Neural crest cell (in vitro differentiated cells): ENCODE measurements around the gene FILIP1. TPM values are rescaled to one million over a fixed set of nuclear protein-coding genes. Genes with fewer than 3 reads are reported as not detected.

ENCODE experiments used
- DNase-seq: peaks from one replicate; pipeline ENCODE4 v3.0.0; 2021; ENCODE audit warnings: low read depth, mixed read lengths, low spot score
- H3K27ac Mint-ChIP-seq: one replicate; pipeline ENCODE4 v1.8.0; 2021; ENCODE audit warnings: mild to moderate bottlenecking, mixed read lengths; ENCODE audit not compliant: unreplicated experiment
- H3K27me3 Mint-ChIP-seq: 2 replicates; pipeline ENCODE4 v1.8.0; 2021; ENCODE audit warnings: low read depth, mild to moderate bottlenecking, mixed read lengths
- H3K36me3 Mint-ChIP-seq: 2 replicates; pipeline ENCODE4 v1.8.0; 2021; ENCODE audit warnings: low read depth, mild to moderate bottlenecking, mixed read lengths
- H3K4me1 Mint-ChIP-seq: 2 replicates; pipeline ENCODE4 v1.8.0; 2021; ENCODE audit warnings: mixed read lengths
- H3K4me3 Mint-ChIP-seq: one replicate; pipeline ENCODE4 v1.8.0; 2021; ENCODE audit warnings: mild to moderate bottlenecking, mixed read lengths
- H3K9me3 Mint-ChIP-seq: 2 replicates; pipeline ENCODE4 v1.8.0; 2021; ENCODE audit warnings: mixed read lengths
- total RNA-seq: library from RNA; stranded (reverse); gene quantifications from 2 replicates; pipeline ENCODE4 v1.2.1, GENCODE V29; 2021
- TF ChIP-seq, protein P1 (sequence below): fragments of 200-600 bp; sonication (generic); conservative IDR thresholded peaks from 2 replicates; pipeline ENCODE4 v1.5.0; 2021; ENCODE audit warnings: antibody characterized with exemption, mild to moderate bottlenecking

Gene FILIP1
- total RNA-seq, 1 donor from 2014 or later = 0.79 TPM

DNA sequence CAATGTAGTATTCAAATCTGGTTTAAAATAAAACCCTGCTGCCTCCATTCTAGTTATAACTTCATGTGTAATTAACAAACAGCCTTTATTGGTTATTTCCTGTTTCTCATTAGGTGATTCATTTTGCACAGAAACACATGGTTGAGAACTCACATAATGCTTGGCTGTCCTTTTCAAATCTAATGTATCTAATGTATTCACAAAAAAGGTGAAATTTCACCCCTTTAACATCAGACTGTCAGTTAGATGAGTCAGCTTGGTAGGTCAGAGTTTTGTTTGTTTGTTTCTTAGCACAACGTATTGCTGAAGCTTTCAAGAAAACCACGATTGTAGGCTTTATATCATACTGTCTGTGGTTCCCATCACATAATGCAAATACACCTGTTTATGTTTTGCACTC, 130.3 kb downstream of the FILIP1 start:
- H3K36me3 Mint-ChIP-seq = no peaks in the 10 kb centered on the region
- H3K27me3 Mint-ChIP-seq = no peaks in the 10 kb centered on the region
- H3K9me3 Mint-ChIP-seq = no peaks in the 10 kb centered on the region
- no peak for DNase-seq
- H3K27ac Mint-ChIP-seq = no peak overlapping the region
- H3K4me1 Mint-ChIP-seq = no peaks in the 10 kb centered on the region
- TF ChIP-seq, protein P1, sequence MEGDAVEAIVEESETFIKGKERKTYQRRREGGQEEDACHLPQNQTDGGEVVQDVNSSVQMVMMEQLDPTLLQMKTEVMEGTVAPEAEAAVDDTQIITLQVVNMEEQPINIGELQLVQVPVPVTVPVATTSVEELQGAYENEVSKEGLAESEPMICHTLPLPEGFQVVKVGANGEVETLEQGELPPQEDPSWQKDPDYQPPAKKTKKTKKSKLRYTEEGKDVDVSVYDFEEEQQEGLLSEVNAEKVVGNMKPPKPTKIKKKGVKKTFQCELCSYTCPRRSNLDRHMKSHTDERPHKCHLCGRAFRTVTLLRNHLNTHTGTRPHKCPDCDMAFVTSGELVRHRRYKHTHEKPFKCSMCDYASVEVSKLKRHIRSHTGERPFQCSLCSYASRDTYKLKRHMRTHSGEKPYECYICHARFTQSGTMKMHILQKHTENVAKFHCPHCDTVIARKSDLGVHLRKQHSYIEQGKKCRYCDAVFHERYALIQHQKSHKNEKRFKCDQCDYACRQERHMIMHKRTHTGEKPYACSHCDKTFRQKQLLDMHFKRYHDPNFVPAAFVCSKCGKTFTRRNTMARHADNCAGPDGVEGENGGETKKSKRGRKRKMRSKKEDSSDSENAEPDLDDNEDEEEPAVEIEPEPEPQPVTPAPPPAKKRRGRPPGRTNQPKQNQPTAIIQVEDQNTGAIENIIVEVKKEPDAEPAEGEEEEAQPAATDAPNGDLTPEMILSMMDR = no peak
- H3K4me3 Mint-ChIP-seq = no peak overlapping the region

DNA sequence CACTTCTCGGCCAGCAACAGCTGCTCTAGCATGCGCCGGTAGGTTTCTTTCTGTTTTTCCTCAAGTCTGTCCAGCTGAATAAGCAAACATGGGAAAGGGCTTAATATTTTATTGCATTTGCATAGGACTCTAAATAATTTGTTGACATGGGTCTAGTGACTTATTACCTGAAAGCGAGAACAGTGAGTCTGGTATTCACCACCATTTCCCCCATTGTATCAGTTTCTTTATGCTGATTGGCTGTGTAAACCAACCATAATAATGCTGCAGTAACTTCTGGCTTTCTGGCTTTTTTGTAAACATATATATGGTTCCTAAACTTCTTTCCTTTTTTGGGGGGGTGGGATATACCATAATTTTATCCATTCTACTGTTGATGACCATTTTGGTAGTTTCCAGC, 140.0 kb downstream of the FILIP1 start:
- H3K27ac Mint-ChIP-seq = no peak overlapping the region
- TF ChIP-seq, protein P1 = no peak

DNA sequence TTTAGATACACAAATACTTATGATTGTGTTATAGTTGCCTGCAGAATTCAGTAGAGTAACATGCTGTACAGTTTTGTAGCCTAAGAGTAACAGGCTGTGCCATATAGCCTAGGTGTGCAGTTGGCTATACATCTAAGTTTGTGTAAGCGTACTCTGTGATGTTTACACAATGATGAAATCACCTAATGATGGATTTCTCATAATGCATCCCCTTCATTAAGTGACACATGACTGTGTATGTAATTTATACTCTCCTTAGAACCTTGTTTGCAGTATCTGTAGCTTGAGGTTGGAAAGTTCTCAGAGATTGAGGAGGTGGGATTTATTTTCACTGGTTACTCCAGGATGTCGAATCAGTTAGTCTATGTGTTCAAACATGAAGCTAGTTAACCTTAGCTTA, 142.0 kb downstream of the FILIP1 start:
- Mint-ChIP-seq H3K9me3 (no peaks in the 10 kb centered on the region), H3K4me1 (peaks cover 14% of the 10 kb centered on the region), H3K4me3 (no peak overlapping the region), H3K27ac (no peak overlapping the region), H3K27me3 (peaks cover 6% of the 10 kb centered on the region), H3K36me3 (no peaks in the 10 kb centered on the region)
- TF ChIP-seq, protein P1 = no peak
- no peak for DNase-seq

More for the DNA sequence above, 140.0 kb downstream of the FILIP1 start:
- Mint-ChIP-seq H3K9me3 (no peaks in the 10 kb centered on the region), H3K4me1 (peaks cover 13% of the 10 kb centered on the region), H3K4me3 (no peak overlapping the region), H3K36me3 (no peaks in the 10 kb centered on the region), H3K27me3 (peaks cover 4% of the 10 kb centered on the region)
- DNase-seq = no peak

DNA sequence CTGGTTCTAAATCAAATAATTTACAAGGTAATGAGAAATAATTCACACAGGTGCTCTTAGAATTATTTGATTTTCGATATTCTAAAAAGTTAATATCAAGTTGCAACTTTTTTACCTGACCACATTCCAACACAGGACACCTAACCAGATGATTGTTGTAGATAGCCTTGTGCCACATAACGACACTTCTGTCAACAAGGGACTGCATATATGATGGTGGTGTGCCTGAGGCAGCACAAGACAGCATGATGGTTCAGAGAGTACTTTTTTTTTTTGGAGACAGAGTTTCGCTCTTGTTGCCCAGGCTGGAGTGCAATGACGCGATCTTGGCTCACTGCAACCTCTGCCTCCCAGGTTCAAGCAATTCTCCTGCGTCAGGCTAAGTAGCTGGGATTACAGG, 142.8 kb downstream of the FILIP1 start:
- H3K36me3 Mint-ChIP-seq = no peaks in the 10 kb centered on the region
- TF ChIP-seq, protein P1 = no peak
- H3K27ac Mint-ChIP-seq = no peak overlapping the region
- no peaks in the 10 kb centered on the region for H3K9me3 Mint-ChIP-seq
- H3K4me3 Mint-ChIP-seq = peak overlapping the region; percentile 44
- peaks cover 6% of the 10 kb centered on the region for H3K27me3 Mint-ChIP-seq
- DNase-seq = no peak
- H3K4me1 Mint-ChIP-seq = peaks cover 14% of the 10 kb centered on the region

DNA sequence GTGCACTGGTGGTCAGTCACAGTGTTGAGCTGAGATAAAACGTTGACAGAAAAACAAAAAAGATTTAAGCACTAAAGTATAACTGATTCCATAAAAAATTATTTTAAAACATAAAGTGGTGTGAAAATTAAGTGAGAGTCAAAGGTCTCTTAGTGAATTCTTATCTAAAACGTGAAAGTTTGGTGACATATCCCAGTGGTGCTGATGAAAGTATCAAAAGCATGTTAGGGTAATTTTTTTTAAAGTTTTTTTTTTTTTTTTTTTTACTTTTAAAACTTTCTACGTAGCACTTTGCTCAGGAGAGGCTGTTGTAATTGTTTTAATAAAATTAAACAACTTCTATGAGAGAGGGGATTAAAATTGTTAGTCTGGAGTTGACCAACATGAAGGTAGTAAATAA, 143.4 kb downstream of the FILIP1 start:
- Mint-ChIP-seq H3K4me3 (peak overlapping the region; percentile 86), H3K36me3 (no peaks in the 10 kb centered on the region), H3K9me3 (no peaks in the 10 kb centered on the region), H3K27ac (no peak overlapping the region), H3K27me3 (peaks cover 6% of the 10 kb centered on the region), H3K4me1 (peaks cover 14% of the 10 kb centered on the region)
- TF ChIP-seq, protein P1 = no peak
- DNase-seq = no peak
